Stimulated activated CD4-positive, alpha-beta T cell treated with anti-CD3 and anti-CD28 coated beads, Interleukin-15, amount 100 ng/mL, for 24 hours (primary cell): Measurements from ENCODE around the gene SIX2.
A peak's percentile ranks its signal among the peaks of the same experiment; 100 is the strongest.

Source experiments
- DNase-seq: peaks from one replicate; pipeline ENCODE4 v3.0.0-alpha.2; 2020

SIX2 gene

DNA sequence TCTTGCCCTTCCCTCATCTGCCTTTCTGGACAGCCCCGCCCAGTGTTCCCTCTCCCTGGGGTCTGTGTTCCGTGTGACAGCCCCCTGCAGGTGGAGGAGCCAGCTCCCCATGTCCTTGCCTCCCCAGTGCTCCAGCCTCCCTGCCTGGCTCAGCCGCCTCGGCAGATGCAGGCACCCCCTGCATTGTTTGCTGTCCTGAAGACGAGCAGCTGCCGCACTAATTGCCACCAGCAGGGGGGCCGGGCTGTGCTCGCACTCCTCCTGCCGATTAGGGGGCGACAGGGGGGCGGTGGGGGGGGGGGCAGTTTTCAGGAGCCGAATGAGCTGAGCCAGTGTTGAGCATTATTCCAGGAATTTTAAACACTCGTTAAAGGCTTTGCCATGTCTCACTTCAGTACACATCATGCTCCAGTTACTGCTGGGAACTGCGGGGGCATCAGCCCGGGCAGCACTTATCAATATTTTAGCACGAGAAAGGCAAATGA lies 44.5 kb downstream of the SIX2 start:
- DNase-seq = no peak

DNA sequence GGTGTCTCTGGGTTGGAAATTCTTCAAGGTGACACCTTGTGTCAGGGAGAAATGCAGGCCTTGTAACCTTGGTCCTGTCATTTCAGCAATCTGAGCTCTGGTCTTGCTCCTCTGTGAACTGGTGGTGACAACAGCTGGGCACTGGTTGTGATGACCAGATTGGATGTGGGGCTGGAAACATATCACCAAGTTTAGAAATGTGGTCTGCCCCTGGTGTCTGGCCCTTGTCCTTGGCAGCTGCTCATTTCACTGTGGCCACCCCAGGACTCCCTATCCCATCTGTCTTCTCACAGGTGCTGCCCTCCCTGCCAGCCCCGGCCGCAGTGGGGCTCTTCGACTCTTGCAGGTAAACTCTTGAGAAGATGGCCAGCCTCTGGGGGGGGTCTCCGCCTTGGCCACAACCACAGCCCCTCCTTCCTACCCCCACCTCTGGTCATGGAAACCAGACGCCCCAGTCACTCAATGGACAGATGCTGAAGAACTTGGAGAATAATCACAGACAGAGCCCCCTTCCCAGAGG lies 47.0 kb downstream of the SIX2 start:
- no peak for DNase-seq

DNA sequence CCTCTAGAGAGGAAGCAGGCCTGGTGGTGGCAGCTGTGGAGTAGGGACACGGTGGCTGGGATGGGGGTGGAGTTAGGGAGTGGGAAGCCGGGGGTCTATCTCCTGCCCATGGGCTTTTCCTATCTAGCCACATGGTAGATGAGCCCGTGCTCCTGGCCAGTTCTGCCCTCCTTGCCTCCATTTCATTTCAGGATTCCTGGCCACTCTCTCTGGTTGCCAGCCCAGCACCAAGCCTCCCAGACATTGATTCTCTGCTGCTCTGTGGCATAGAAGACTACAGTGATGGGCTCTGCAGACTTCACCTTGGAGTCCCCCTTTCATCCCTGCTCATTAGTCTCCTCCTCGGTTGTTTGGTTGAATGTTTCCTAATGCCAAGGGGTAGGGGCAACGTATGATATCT lies 48.4 kb downstream of the SIX2 start:
- no peak for DNase-seq

DNA sequence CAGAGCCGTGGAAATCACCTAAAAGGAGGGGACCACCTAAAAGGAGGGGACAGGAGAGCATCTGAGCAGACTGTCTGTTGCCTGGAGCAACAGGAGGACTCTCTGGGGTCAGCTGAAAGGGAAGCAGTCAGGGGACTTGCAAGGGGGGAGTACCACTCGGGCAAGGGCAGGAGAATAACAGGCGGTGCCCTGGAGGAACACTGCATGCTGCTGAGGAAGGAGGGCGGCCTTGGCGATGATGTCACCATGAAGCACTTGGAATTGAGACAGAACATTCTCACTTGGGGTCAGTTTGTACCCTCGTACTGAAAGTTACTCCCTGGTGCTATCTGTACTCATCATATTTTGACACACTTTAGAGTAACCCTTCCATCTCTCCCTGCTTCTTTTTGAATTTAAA lies 49.4 kb downstream of the SIX2 start:
- DNase-seq = no peak

DNA sequence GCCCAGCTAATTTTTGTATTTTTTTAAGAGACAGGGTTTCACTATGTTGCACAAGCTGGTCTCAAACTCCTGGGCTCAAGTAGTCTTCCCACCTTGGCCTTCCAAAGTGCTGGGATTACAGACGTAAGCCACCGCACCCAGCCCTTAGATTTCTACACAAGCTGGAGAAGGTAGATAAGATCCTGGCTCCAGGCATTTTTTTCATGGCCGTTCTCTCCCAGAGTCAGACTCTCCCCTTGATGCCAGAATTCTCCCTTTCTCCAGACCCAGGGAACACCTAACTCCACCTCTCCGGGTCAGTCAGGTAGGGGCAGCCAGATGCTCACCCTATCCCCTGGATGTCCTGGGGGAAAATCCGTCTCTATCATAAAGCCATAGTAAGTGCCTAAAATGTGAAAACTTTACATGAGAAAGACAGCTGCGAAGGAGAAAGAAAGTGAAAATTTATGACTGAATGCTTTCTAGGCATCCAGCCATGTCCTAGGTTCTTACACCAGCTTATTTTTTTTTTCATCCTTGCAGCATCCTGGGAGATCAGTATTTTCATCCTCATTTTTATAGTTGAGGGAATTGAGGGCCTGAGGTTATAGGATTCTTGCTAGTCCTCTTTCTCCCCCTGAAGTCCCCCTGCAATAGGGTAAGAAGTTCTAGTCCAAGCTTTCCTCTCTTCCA lies 51.5 kb downstream of the SIX2 start:
- DNase-seq = no peak

DNA sequence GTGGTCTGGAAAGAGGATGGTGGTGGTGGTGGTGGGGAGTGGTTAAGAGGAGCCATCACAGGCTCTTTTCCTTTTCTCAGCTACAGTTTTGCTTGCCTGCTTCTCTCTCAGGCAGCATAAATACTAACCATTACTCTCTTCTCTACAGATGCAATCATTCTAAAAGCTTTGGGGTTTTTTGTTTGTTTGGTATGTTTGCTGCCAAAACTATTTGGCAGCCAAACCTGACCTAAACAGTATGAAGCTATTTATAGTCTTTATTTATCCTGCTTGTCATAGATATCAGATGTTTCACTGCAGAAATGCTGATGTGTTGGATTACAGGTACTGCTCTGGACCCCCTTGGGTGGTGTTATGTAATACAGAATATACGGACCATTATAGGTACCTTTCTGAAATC lies 52.4 kb downstream of the SIX2 start:
- no peak for DNase-seq

DNA sequence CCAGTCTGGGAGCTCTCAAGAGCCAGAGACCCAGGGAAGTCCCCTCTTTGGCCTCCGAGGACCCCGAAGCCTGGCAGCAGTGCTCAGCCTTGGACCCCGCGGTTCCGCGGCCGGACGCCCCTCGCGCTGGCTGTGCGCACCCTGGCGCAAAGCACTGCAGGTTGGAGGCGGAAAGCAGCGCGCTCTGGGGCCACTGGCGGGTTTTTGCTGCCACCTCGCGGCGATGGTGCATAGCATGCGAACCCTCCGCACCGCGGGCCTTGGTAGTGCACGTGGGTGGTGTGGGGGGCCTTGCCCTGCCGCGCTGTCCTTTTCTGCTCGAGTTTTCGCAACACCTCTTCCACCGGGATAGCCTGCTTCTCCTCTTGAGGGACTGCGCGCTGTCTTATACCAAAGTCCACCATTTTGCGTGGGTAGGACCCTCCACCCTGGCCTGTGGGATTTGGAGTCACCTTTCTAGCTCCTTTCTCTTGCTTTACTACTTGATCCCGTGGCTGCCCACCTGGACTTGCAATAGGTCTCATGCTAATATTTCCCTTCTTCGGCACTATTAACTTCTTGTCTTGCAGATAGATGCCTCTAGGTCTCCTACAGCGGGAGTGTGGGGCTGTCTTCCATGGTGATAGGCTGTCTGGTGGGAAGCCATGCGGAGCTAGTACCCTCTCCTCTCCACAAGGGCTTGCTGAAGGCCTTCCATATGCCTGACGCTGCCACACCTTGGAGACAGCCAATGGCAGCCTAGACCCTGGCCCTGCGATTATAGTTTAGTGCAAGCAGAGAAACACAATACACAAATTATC lies 53.5 kb downstream of the SIX2 start:
- DNase-seq = peak; percentile 89
